Stimulated activated CD8-positive, alpha-beta memory T cell treated with anti-CD3 and anti-CD28 coated beads, Interleukin-15, amount 100 ng/mL, for 1 hour (primary cell): ENCODE data around the gene CDC14C.
"Not testable (repeated sequence)": the region's sequence is repeated elsewhere in the genome, so short reads cannot be mapped to it uniquely, and the experiment has no call there.

Experiments used
- DNase-seq: peaks from one replicate; pipeline ENCODE4 v3.0.0-alpha.2; 2020; ENCODE audit warnings: low read depth

Gene CDC14C

DNA sequence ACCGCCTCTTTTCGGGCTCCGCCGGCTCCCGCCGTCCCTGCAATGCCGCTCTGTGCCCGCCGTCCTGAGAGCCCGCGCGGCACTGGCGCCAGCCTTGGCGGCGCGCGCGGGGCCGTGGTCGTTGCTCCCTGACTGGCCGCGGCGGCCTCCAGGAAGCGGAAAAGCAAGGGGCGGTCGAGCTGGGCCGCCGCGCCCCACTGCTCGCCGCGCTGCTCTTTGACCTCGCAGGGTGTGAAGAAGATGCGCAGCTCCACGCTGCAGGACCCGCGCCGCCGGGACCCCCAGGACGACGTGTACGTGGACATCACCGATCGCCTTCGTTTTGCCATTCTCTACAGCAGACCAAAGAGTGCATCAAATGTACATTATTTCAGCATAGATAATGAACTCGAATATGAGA is at the start of gene CDC14C:
CDC14C (plus strand) TSS at position 115 of the 400 bp plus-strand sequence; CDS start at position 241, 126 bp downstream.
- no peak for DNase-seq

DNA sequence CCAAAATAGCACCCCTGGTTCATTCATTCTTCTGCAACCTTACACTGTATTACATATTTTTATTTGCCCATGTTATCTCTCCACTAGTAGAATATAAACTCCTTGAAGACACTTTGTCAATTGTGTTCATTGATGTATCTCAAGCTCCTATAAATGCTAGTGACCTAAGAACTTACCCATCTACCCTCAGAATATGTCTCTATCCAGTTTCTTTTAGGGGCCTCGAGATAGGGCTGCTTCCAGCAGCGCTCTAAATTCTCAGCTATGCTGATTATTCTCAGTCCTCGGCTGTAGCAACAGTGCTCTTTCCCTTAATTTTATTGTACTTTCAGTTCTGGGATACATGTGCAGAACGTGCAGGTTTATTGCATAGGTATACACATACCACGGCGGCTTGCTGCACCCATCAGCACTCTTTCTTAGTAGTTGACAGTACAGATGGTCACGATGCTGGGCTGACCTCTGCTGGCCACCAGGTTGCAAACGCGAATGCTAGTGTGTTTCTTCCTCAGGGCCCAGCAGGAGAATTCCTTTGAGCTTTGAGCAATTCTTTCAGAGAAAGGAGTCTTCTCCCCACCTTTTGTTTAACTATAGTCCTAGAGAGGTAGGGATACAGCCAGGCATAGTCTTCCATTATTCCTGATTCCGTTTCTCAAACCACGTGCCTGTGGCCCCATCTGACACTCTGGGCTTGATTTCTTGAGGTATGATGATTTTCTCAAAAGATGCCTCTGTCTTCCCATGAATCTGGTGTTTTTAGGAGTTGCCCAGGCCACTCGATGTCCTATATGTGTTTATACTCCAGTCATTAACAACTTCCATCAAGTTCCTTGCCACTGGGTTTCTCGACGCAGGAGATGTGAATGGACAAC is 49.1 kb upstream of the CDC14C start:
- DNase-seq, result no peak

DNA sequence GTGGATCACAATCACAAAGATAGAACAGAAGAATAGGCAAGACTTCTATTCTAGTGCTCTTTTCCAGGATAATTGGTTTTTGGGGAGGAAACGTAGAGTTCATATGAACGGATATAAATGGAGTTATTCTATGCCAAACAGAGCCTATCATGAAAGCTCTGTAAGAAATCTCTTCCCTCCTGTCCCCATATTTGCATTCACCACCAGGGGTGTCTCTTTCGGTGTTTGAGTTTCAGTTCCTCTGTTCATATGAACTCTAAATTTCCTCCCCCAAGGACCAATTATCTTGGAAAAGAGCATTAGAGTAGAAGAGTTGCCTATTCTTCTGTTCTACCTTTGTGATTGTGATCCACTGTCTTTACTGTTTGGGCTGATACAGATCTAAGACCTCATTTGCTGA is 48.3 kb upstream of the CDC14C start:
- DNase-seq, result no peak

DNA sequence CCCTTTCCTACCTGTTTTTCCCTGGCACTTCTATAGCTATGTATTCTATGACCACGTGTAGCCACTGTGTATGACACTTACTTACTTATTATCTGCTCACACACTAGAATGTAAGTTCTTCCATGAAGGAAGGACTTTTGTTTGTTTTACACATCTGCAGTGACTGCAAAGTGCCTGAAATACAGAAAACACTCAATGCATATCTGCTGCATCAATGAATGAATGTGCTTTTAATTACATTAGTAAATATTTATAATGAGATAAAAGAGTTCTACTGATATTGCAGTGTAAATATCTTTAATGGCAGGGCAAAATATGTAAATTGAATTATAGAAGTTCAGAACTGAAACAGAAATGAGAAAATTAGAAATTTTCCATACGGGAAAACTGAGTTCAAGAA is 43.5 kb upstream of the CDC14C start:
- DNase-seq, result no peak

DNA sequence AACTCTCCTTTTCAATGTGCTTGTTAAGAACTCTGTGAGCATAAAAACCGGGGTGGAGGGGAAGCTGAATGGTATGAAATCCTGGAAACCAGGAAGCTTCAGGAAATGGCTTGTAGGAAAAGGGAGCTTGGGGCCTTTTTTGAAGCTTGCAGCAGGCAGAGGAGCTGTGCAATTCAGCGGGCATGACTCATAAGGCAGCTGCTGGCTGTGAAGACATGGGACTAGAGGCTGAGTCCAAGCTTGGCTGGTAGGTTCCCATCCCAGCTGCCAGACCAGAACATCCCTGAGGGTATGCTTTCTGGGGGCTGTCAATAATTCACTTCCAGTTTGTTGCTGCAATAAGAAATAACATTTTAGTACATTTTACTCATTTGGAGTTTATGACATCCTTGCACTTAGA is 36.8 kb upstream of the CDC14C start:
- DNase-seq, result no peak

DNA sequence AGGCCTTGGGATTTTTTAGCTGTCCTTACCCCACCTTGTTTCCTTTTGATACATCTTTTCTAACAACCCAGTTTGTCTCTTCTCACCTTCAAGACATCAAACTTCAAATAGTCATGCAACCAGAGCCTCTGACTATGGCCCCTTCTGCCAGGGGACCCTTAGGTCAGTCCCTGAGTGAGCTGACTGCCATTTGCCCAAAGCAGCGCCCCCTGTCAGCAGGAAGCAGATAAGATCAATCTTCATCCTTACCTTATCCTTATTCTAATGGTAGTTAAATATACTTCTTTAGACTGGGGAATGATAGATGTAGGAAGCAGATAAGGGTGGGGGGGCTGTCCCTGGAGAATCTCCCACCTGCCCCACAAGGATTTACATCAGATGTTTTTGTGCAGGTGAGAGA is 29.8 kb upstream of the CDC14C start:
- DNase-seq, result no peak

DNA sequence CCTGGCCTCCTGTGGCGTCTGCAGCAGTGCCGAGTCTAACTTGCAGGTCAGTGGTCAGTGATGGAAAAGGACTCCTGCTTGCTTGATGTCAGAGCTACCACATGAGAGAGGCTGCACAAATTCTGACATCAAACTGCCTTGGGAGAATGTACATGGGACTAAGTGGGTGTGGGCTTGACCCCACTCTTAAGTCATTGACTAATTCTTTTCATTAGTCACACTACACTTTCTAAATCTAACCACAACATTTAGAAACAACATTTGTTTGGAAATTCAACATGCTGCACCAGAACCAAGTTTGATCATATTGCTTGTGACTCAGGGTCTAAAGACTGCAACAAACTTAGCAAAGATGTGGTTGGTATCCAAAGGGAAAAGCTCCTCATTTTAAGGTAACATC is 24.4 kb upstream of the CDC14C start:
- no peak for DNase-seq

DNA sequence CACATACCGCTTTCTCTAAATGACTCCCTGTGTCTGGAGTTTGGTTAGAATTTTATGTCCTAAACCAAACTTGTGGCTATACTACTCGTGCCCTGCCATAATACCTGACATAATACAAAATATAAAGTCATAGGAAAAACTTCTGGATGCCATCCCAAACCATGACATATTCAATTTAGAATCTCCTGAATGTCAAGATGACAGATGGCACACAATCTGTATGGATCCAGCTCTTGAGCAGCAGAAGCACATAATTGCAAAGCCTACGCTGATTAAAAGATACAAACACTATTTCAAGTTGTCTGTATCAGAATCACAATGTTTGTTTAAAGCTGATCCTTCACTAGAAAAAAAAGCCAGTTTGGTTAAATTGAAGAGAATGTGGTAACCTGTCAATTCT is 22.4 kb upstream of the CDC14C start:
- no peak for DNase-seq

DNA sequence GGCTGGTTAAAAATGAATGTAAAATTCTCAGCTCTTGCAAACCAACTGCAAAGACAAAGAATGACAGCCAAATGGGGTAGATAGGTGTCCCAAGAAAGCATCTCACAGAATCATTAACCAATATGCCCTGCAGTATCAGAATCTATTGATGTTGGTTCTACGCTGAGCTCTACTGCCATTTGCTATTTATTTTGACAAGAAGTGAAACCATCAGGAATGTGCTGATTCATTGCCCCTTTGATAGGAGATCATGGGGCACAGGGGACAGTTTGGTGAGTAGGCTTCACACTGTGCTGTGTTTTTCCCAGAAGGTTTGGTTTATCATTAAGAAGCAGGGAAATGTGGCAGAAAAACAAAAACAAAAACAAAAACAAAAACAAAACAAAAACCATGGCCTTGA is 19.4 kb upstream of the CDC14C start:
- DNase-seq, result no peak

DNA sequence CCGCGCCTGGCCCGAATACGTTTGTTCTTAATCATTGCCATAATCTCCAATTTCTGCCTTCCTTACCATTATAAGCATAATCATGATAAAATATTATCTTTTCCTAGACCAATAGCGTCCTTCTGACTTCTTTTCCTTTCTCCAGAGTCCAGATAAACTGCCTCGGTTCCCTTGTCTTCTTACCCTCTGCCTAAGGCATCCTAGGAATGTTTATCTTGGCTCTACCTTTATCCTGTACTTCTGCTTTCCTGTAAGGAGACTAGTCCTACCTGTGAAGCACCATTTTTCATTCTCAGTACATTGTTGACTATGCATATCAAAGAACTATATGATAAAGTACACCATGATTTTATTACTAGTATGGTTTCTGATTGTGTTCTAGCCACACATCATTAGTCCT is 18.7 kb upstream of the CDC14C start:
- DNase-seq, result not testable (repeated sequence)

DNA sequence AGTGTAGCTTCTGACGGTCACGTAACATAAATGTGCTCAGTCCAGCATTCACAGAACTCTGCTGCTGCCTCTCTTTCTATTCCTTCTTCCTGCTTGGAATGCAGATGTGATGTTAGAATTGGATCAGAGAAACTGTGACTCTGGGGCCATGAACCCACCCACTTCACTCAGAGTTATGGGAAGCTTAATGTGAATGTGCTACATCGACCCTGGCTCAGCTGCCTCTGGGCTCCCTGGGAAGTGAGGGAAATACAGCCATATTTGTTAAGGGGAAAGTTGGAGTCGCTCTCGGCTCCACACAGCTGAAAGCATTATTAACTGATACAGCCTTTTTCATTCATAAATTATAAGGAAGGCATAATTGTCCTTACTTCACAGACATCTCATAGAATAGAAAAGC is 14.5 kb upstream of the CDC14C start:
- DNase-seq, result not testable (repeated sequence)

DNA sequence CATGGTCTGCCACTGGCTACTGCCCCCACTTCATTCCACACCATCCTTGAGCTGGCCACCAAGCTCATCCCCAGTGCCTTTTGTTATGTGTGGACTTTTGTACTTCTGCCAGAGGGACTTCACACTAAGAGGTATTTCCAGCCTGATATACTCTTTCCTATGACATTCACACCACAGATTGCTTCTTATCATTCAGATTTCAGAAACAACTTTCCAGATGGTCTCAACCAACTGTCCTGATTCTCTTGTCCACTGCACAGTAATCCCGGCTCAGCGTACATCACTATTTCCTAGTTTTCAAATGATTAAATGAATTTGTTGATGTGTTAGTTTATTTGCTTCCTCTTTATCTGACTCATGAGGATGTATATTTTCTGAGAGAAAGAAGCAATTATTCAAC is 7.1 kb downstream of the CDC14C start:
- DNase-seq, result no peak

DNA sequence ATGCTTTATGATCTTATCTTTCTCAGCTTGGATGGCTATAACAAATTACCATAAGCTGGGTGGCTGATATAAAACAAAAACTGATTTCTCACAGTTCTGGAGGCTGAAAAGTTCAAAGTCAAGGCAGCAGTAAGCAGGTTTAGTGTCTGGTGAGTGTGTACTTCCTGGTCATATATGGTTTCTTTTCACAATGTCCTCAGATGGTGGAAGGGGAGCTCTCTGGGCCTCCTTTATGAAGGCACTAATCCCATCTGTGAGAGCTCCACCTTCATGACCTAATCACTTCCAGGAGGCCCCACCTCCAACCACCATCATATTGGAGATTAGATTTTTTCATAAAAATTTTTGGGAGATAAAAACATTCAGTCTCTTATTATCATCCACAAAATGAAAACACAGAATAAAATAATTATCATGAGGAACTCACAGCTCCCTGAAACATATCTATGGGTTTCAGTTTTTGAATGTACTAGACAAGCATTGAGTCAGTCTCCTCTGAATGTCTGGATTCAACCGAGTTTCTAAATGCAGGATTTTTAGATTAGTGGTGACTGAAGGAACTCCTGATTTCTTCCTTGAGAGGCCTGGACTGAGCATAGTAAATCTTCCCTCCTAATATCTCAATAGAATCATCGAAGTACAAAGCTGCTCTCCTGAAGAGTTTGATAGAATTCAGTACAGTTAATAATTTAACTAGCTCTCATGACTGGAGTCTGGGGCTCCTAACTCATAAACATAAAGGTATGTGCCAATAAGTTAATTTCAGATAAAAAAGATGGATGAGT is 8.0 kb downstream of the CDC14C start:
- DNase-seq, result no peak

DNA sequence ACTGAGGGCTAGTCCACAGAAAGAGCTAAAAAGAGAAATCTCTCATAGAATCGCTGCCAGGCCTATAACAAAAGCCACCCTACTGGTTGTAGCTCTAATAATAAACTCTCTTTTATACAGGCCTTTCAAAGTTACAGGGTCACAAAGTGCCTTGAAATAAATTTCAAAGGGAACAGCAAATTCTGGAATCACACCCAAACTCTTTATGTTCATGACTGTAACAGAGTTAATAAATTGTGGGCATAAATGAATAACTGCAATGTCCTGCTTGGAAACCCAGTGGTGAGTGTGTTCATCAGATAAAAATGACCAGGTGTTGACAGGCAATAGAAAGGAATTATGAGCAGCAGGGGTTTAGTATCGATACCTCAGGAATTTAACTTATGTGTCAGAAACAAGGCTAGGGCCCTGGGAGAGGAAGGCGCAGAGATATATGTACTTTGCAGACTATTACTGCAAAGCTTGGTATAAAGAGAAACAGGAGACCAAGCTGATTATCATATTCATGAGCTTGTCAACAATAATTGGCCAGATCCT is 9.3 kb downstream of the CDC14C start:
- DNase-seq, result no peak

DNA sequence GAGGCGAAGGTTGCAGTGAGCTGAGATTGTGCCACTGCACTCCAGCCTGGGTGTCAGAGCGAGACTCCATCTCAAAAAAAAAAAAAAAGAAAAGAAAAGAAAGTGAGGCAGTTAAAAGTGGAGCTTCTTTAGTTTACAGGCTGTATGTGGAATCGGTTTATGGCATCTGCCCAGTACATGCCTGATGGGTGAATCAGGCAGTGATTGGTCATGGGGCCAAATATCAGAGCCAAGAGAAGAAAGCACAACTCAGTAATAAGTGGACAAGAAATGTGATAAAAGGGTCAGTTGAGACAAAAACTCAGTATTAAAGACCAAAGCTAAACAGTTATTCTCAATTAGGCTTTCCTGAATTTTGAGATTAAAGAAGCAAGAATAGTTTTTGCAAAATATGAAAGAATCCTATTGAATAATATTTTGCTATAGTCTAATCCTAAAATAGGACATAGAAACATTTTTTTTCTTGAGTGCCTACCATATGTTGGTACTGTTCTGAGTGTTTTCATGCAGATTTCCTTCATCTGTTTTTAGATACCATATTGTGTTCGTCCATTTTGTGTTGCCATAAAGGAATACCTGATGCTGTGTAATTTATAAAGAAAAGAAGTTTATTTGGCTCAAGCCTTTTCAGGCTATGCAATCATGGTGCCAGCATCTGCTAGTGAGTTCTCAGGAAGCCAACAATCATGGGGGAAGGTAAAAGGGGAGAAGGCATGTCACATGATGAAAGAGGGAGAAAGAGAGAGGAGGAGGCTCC is 14.4 kb downstream of the CDC14C start:
- DNase-seq, result no peak

DNA sequence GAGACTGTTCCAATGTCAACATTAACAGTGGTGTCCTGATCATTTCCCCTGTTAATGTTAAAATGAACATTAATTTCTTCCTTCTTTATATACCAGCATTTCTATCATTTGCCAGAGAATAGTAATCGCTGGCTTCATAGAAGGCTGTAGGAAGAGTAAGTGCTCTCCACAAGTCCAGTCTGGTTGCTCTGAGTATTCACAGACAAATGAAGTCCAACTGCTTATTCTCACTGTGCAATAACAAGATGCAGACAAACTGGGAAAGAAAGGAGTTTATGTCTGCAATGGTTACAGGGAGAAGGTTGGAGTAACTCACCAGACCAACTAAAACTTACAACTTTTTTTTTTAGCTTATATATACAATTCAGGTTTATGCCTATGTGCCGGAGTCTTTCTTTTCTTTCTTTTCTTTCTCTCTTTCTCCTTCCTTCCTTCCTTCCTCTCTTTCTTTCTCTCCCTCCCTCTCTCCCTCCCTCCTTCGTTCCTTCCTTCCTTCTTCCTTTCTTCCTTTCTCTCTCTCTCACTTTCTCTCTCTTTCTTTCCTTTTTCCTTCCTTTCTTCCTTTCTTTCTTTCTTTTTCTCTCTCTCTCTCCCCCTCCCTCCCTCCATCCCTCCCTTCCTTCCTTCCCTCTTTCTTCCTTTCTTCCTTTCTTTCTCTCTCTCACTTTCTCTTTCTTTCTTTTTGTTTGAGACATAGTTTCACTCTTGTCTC is 19.1 kb downstream of the CDC14C start:
- DNase-seq, result no peak

DNA sequence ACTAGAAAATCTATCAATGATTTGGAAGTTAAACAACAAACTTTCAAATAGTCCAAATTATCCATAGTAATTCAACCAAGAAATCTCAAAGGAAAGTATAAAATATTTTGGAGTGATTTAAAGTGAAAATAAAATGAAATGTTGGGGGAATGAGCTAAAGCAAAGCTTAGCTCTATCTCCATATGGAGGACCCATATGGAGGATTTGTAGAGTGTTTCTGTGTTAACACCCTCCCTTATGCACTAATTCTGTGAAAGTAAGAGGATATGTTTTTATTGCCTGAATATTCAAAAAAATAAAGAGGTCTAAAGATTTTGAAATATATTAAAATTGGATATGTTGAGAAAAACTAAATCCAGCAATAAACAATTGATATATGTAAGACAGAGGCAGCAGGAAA is 31.6 kb downstream of the CDC14C start:
- no peak for DNase-seq

DNA sequence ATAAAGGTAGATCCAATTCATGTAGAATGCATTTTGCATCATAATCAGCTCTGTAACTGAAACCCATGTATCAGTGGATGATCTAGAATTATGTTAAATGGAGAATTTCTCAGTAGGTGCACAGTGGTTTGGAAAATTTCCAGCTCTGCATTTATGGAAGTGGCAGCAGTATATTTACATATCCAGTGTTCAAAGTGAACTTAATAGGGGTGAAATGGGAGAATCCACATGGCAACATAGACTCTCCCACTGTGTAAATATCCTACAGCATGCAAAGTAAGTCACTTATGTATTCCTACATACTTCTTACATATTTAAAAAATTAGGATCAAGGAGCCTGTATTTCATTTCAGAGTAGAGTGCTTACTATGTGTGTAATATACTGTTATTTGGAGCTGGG is 35.3 kb downstream of the CDC14C start:
- DNase-seq, result no peak

DNA sequence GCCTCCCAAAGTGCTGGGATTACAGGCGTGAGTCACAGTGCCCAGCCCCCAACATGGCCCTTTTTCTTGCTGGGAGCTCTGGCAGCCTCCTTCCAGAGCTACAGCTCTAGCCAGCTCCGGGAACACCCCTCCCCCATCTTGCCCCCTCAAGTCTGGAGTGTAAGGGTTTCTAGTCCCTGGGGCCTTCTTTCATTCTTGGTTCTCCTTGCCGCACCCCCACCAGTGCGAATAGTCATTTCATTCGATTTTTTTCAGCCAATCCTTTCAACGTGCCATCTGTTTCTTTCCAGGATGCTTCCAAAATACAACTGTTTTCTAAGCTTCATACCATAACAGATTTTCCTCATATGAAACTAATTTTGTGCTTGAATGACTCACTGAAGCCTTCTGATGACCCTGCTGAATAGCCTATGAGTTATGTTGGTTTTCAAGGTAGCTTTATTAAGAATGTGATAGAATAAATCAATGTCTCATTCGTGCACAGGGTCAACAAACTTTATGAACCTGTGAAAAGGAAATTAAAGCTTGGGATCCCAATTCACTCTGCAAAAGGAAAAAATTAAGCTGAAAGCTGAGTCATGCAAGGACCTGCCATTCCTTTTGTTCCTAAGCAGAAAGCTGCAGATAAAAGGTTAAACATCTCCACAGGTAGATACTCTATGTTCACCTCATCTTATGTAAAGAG is 38.6 kb downstream of the CDC14C start:
- no peak for DNase-seq

DNA sequence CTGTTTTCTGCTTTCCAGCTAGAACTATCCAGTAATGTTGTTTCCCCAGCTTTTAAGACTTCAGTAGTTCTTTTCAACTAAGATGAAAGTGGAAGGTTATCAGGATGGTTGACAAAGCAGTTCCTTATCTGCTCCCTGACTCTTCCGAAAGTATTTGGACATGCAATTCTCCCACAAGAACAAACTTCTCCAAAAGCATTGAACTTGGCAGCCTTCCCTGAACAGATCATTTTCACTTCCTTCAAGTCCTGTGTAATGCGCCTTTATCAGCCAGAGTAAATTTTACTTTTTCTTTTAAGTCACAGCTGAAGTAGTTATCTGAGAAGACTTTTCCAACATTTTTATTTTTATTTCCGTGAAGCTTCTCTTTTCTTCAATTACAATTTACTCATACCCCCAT is 39.7 kb downstream of the CDC14C start:
- no peak for DNase-seq

DNA sequence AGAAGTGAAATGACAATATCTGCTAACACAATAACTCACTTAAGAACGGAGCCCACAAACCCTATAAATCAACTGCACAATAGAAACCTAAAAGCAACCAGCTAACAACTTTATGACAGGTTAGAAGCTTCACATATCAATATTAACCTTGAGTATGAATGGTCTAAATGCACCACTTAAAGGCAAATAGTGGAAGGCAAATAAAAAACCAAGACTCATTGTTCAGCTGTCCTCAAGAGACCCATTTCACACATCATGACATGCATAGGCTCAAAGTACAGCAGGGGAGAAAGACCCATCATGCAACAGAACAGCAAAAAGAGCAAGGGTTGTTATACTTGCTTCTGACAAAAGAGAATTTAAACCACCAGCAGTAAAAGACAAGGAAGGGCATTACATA is 46.8 kb downstream of the CDC14C start:
- DNase-seq, result no peak
